ENCODE data around the gene ZFC3H1.

ZFC3H1 gene

GRCh38 chr12:71652656-71653055 is 11.0 kb downstream of the ZFC3H1 start:
- DNase-seq (ENCODE audit: low read depth): no peak
- no peak for TF ChIP-seq CTCF (IDR thresholded peaks at IDR 0.05; ENCODE audit: insufficient read depth, low read depth, low read length, missing control alignments)
- no peak overlapping the region for H3K4me3 ChIP-seq (ENCODE audit: low read depth, low read length)

GRCh38 chr12:71649401-71649800 is 14.2 kb downstream of the ZFC3H1 start:
- no peak overlapping the region for H3K4me3 ChIP-seq (ENCODE audit: low read depth, low read length)
- TF ChIP-seq CTCF (IDR thresholded peaks at IDR 0.05; ENCODE audit: insufficient read depth, low read depth, low read length, missing control alignments): no peak
- no peak for DNase-seq (ENCODE audit: low read depth)

- no peak for TF ChIP-seq CTCF (IDR thresholded peaks at IDR 0.05; ENCODE audit: insufficient read depth, low read depth, low read length, missing control alignments)
- H3K4me3 ChIP-seq (ENCODE audit: low read depth, low read length): no peak overlapping the region
- no peak for DNase-seq (ENCODE audit: low read depth)
Observed at GRCh38 chr12:71648537-71648936, 15.1 kb downstream of the ZFC3H1 start.

- no peak overlapping the region for H3K4me3 ChIP-seq (ENCODE audit: low read depth, low read length)
- TF ChIP-seq CTCF (IDR thresholded peaks at IDR 0.05; ENCODE audit: insufficient read depth, low read depth, low read length, missing control alignments): no peak
- DNase-seq (ENCODE audit: low read depth): no peak
Observed at GRCh38 chr12:71646512-71646911, 17.1 kb downstream of the ZFC3H1 start.

- H3K4me3 ChIP-seq (ENCODE audit: low read depth, low read length): no peak overlapping the region
- DNase-seq (ENCODE audit: low read depth): no peak
- TF ChIP-seq CTCF (IDR thresholded peaks at IDR 0.05; ENCODE audit: insufficient read depth, low read depth, low read length, missing control alignments): no peak
Observed at GRCh38 chr12:71645268-71645667, 18.4 kb downstream of the ZFC3H1 start.

- TF ChIP-seq CTCF (IDR thresholded peaks at IDR 0.05; ENCODE audit: insufficient read depth, low read depth, low read length, missing control alignments): no peak
- H3K4me3 ChIP-seq (ENCODE audit: low read depth, low read length): no peak overlapping the region
- peak; percentile 30 for DNase-seq (ENCODE audit: low read depth)
Observed at GRCh38 chr12:71642264-71642663, 21.4 kb downstream of the ZFC3H1 start.

GRCh38 chr12:71641390-71641789 is 22.3 kb downstream of the ZFC3H1 start:
- H3K4me3 ChIP-seq (ENCODE audit: low read depth, low read length): no peak overlapping the region
- no peak for TF ChIP-seq CTCF (IDR thresholded peaks at IDR 0.05; ENCODE audit: insufficient read depth, low read depth, low read length, missing control alignments)
- DNase-seq (ENCODE audit: low read depth): no peak

Data from GM12865 (cell line).